DMS153 (cell line): Measurements from ENCODE around the gene OR5A1.

Source experiments
- DNase-seq: peaks from one replicate; lab custom pipeline; 2025; lab: John Stamatoyannopoulos, UW

The OR5A1 gene

DNA sequence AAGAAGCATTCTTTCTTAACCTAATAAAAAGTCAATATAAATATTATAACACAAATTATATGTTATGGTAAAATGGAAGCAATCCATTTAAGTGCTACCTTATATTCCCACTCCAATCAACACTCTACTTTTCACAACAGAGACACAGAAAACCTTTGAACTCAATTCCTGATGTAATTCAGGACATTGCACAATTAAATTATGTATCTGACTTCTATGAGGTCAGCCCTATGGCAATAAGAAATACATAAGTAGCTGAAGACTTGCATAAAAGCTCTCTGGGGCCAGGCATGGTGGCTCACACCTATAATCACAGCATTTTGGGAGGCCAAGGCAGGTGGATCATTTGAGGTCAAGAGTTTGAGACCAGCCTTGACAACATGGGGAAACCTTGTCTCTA, 43.6 kb downstream of the OR5A1 start:
- DNase-seq = no peak

DNA sequence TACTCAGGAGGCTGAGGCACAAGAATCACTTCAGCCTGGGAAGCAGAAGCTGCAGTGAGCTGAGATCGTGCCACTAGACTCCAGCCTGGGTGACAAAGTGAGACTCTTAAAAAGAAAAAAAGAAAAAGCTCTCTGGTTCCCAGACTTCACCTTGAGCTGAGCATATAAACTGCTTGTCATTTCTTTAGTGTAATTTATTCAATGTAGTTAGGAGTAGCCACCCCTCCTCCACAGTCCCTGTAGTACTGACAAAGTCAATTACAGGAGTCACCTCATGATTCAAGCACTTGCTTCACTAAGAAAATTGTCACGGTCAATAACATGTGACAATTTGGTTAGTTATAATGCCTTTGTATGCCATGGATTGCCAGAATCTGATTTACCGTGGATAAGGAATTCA, 44.1 kb downstream of the OR5A1 start:
- no peak for DNase-seq
